HL-60 (cell line): ENCODE data around the gene ATL1.

Source experiments
- DNase-seq, 2 experiments: peaks; one replicate each; pipeline ENCODE4 v3.0.0-alpha.2; 2010 to 2020; ENCODE audit warnings: low read depth in 1 of 2, low spot score in 1 of 2
- H3K27ac ChIP-seq: fragments of 250-450 bp; sonication (Bioruptor Pico); replicated peaks from 2 replicates; pipeline ENCODE4 v1.5.1; 2020; ENCODE audit warnings: mild to moderate bottlenecking, moderate library complexity
- H3K27me3 ChIP-seq: fragments of 250-450 bp; sonication (Bioruptor Pico); 2 replicates; pipeline ENCODE4 v1.5.1; 2021; ENCODE audit warnings: mild to moderate bottlenecking, moderate library complexity; ENCODE audit not compliant: insufficient read depth, poor library complexity, severe bottlenecking
- H3K4me3 ChIP-seq: replicated peaks from 2 replicates; pipeline ENCODE4 v1.5.1; 2011; ENCODE audit warnings: mild to moderate bottlenecking, control low read depth, low read length; ENCODE audit not compliant: insufficient read depth
- CTCF ChIP-seq: IDR thresholded peaks from one replicate; pipeline ENCODE4 v1.5.1; 2011; ENCODE audit warnings: low read length, control low read depth, inconsistent platforms; ENCODE audit not compliant: insufficient read depth
- GABPA ChIP-seq: IDR thresholded peaks from 2 replicates; pipeline ENCODE4 v1.6.1; 2012; ENCODE audit warnings: low read depth
- POLR2AphosphoS5 ChIP-seq: IDR thresholded peaks from 2 replicates; pipeline ENCODE4 v1.6.1; 2012; ENCODE audit warnings: low read depth
- REST ChIP-seq: IDR thresholded peaks from 2 replicates; pipeline ENCODE4 v1.6.1; 2012; ENCODE audit warnings: low read depth; ENCODE audit not compliant: insufficient replicate concordance
- SPI1 ChIP-seq: IDR thresholded peaks from 2 replicates; pipeline ENCODE4 v1.6.1; 2012; ENCODE audit warnings: low read depth, mild to moderate bottlenecking, borderline replicate concordance

Gene ATL1

GRCh38 chr14:50532502-50533240 is 27.3 kb upstream of the ATL1 start, which contains the start of gene MAP4K5:
Gene MAP4K5, minus strand, starts transcription at chr14:50532569. Its CDS starts 520 bp downstream, at chr14:50532049.
- Histone ChIP-seq H3K27ac (peak within 1 kb of the TSS; percentile 86), H3K27me3 (no peaks in the 10 kb centered on the region), H3K4me3 (peak within 1 kb of the TSS; percentile 91)
- peak; percentile 62 to 86 for DNase-seq
- TF ChIP-seq GABPA (no peak), POLR2AphosphoS5 (peak; percentile 32; the same call in 1 of the 2 replicates), CTCF (peak; percentile 45)

GRCh38 chr14:50533241-50533705 is 26.7 kb upstream of the ATL1 start:
- DNase-seq: peak; percentile 51 to 75
- peak overlapping the region; percentile 91 for H3K4me3 ChIP-seq
- peak overlapping the region; percentile 65 for H3K27ac ChIP-seq
- peak; percentile 92 for TF ChIP-seq SPI1
- TF ChIP-seq REST: no peak
- H3K27me3 ChIP-seq: no peaks in the 10 kb centered on the region

- Histone ChIP-seq H3K27ac (no peak overlapping the region), H3K27me3 (no peaks in the 10 kb centered on the region), H3K4me3 (no peak overlapping the region)
- TF ChIP-seq POLR2AphosphoS5: no peak
- no peak for TF ChIP-seq SPI1
- no peak for TF ChIP-seq REST
- TF ChIP-seq CTCF: no peak
- no peak for TF ChIP-seq GABPA
- DNase-seq: no peak
Observed at GRCh38 chr14:50533806-50534205, 26.1 kb upstream of the ATL1 start.

GRCh38 chr14:50534416-50534815 is 25.5 kb upstream of the ATL1 start:
- TF ChIP-seq GABPA (no peak), REST (no peak)
- H3K4me3 ChIP-seq: no peak overlapping the region
- no peak overlapping the region for H3K27ac ChIP-seq
- no peak for DNase-seq
- H3K27me3 ChIP-seq: no peaks in the 10 kb centered on the region
